Natural killer cell (primary cell): ENCODE results near the gene CHST8. TPM values are rescaled to one million over a fixed set of nuclear protein-coding genes. Genes with fewer than 3 reads are reported as not detected.

Source experiments
- ATAC-seq, 3 donors: fragments of 150-1000 bp in 2 of 3; fragments of 200-7000 bp in 1 of 3; cut with Tn5 transposase; 1 replicate in 1 of 3; 2 replicates in 2 of 3; pipeline ENCODE4 v1.10.0; 2021; ENCODE audit warnings: mild to moderate bottlenecking in 2 of 3, moderate library complexity in 2 of 3
- DNase-seq, 2 donors: peaks; one replicate each; pipeline versions ENCODE4 v3.0.0 to v3.0.0-alpha.2; 2013 to 2021; ENCODE audit warnings: mixed read lengths in 1 of 2
- H3K27ac ChIP-seq: one replicate; pipeline ENCODE4 v1.5.1; 2013; ENCODE audit warnings: mild to moderate bottlenecking, low read length
- H3K27me3 ChIP-seq: one replicate; pipeline ENCODE4 v1.6.1; 2013; ENCODE audit warnings: low read length; ENCODE audit not compliant: control insufficient read depth, insufficient read depth
- H3K36me3 ChIP-seq: one replicate; pipeline ENCODE4 v1.6.1; 2013; ENCODE audit warnings: low read length; ENCODE audit not compliant: control insufficient read depth, insufficient read depth
- H3K4me1 ChIP-seq: one replicate; pipeline ENCODE4 v1.6.1; 2013; ENCODE audit warnings: low read length; ENCODE audit not compliant: control insufficient read depth, insufficient read depth
- H3K4me3 ChIP-seq: one replicate; pipeline ENCODE4 v1.5.1; 2013; ENCODE audit warnings: low read length
- H3K9me3 ChIP-seq: one replicate; pipeline ENCODE4 v1.6.1; 2013; ENCODE audit warnings: low read length; ENCODE audit not compliant: control insufficient read depth, insufficient read depth
- H3K27ac Mint-ChIP-seq, 2 donors: one replicate each; pipeline ENCODE4 v1.8.0; 2022; ENCODE audit warnings: mild to moderate bottlenecking in 2 of 2, mixed read lengths in 2 of 2, moderate library complexity in 1 of 2
- H3K27me3 Mint-ChIP-seq, 2 donors: one replicate each; pipeline ENCODE4 v1.8.0; 2022; ENCODE audit warnings: low read depth in 2 of 2, mixed read lengths in 2 of 2
- H3K36me3 Mint-ChIP-seq: one replicate; pipeline ENCODE4 v1.8.0; 2022; ENCODE audit warnings: mixed read lengths
- H3K4me1 Mint-ChIP-seq, 2 donors: one replicate each; pipeline ENCODE4 v1.8.0; 2022; ENCODE audit warnings: mixed read lengths in 2 of 2
- H3K4me3 Mint-ChIP-seq: one replicate; pipeline ENCODE4 v1.8.0; 2022; ENCODE audit warnings: mild to moderate bottlenecking, moderate library complexity, mixed read lengths
- H3K9me3 Mint-ChIP-seq, 2 donors: one replicate each; pipeline ENCODE4 v1.8.0; 2022; ENCODE audit warnings: mixed read lengths in 2 of 2
- WGBS: methylation state at CpG from one replicate; pipeline ENCODE4 v1.1.7; 2013; ENCODE audit warnings: missing lambda C conversion rate; ENCODE audit not compliant: insufficient coverage; 5-methylcytosine and 5-hydroxymethylcytosine counted together
- intact Hi-C: fragments of 100-400 bp; cut with micrococcal nuclease; formaldehyde crosslinking; loops from one replicate; pipeline ENCODE4 v1.14.2; 2022
- total RNA-seq, 4 donors: library from RNA; stranded (reverse); fragments of 120-200 nt in 1 of 4; gene quantifications; one replicate each; pipeline versions ENCODE4 v1.2.3 to v1.2.4, GENCODE V29; 2013 to 2022
- TF ChIP-seq, protein P1 (sequence below): fragments of 200-600 bp; IDR thresholded peaks from one replicate; pipeline ENCODE4 v1.8.0; 2022; ENCODE audit warnings: antibody characterized with exemption

The CHST8 gene
- total RNA-seq, 3 donors from 2014 or later (not counting 1 experiment from before 2014, with no cell fraction given): not detected

DNA sequence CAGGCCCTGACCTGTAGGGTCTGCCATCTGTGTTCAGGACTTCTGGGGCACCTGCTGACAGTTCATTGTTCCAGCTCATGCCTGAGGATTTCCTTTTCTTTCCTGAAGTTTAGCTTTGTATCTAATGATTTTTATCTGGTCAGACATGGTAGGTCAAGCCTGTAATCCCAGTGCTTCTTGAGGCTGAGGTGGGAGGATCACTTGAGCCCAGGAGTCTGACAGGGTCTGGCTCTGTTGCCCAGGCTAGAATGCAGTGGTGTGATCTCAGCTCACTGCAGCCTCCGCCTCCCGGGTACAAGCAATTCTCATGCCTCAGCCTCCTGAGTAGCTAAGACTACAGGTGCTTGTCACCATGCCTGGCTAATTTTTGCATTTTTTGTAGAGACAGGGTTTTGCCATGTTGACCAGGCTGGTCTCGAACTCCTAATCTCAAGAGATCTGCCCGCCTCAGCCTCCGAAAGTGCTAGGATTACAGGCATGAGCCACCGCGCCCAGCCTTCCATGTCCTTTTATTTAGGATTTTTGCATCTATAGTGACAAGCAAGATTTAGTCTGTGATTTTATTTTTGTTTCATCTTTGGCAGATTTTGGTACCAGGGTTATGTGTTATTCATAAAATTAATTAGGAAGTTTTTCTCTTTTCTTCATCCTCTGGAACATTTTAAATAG, 33.2 kb downstream of the CHST8 start:
- H3K4me1 ChIP-seq: no peaks in the 10 kb centered on the region

DNA sequence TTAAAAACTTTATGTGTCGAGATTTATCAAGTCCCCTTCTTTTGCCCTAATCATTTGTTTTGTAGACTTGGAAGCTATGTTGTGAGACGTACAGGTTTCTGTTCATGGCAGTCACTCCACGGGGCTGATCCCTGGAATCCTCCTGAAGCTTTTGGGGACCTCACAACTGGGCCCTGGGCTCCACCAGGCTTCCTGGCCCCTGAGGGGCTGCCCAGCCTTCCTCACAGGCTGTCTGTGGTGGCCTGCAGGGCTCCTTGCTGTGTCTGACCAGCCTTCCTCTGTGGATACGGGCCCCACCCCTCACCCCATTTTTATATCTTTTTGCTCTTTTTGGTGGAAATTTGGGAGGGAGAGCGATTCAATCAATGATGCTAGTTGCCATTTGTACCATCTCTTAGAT, 38.1 kb downstream of the CHST8 start:
- no peak for ATAC-seq
- H3K9me3 Mint-ChIP-seq: no peaks in the 10 kb centered on the region

More for the DNA sequence above, 33.2 kb downstream of the CHST8 start:
- no peaks in the 10 kb centered on the region for H3K9me3 ChIP-seq
- ATAC-seq (no peak), DNase-seq (no peak)
- no peaks in the 10 kb centered on the region for H3K36me3 ChIP-seq
- Mint-ChIP-seq H3K27me3 (peaks cover 13 to 42% of the 10 kb centered on the region in 2 donors), H3K36me3 (no peaks in the 10 kb centered on the region), H3K4me3 (no peak overlapping the region), H3K4me1 (no peaks in the 10 kb centered on the region), H3K27ac (no peak overlapping the region), H3K9me3 (no peaks in the 10 kb centered on the region)
- intact Hi-C loops: no loop called here
- TF ChIP-seq, protein P1, sequence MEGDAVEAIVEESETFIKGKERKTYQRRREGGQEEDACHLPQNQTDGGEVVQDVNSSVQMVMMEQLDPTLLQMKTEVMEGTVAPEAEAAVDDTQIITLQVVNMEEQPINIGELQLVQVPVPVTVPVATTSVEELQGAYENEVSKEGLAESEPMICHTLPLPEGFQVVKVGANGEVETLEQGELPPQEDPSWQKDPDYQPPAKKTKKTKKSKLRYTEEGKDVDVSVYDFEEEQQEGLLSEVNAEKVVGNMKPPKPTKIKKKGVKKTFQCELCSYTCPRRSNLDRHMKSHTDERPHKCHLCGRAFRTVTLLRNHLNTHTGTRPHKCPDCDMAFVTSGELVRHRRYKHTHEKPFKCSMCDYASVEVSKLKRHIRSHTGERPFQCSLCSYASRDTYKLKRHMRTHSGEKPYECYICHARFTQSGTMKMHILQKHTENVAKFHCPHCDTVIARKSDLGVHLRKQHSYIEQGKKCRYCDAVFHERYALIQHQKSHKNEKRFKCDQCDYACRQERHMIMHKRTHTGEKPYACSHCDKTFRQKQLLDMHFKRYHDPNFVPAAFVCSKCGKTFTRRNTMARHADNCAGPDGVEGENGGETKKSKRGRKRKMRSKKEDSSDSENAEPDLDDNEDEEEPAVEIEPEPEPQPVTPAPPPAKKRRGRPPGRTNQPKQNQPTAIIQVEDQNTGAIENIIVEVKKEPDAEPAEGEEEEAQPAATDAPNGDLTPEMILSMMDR: no peak
- H3K4me3 ChIP-seq: no peak overlapping the region
- H3K27ac ChIP-seq: no peak overlapping the region
- H3K27me3 ChIP-seq: peaks cover 3% of the 10 kb centered on the region
- 77% methylated on average over 7 of the region's 7 CpGs for WGBS

DNA sequence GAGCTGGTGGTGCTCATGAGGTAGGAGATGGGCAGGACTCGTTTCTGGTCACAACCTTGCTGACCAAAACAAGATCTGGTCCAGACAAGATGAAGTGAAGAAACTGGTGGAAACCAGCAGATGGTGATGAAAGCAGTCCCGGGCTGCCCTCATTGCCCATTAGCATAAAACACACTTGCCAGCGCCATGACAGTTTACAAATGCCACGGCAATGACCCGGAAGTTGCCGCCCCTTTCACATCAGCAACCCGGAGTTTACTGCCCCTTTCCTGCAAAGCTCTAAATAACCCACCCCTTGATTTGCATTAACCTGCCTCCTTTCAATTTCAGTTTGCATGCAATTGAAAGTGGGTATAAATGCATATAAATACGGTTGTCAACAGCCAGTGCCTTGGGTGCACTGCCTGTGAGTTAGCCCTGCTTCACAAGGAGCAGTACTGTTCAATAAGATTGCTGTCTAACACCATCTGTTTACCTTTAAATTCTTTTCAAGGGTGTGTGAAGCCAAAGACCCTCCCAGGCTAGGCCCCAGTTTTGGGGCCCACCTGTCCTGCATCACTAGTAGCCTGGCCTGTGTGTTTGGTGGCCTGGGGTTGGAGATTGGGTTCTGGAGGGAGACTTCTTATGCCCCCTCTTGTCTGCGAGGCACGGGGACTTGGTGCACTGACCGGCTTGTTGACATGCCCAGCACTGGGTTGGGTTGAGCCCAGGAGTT, 38.8 kb downstream of the CHST8 start:
- H3K27me3 Mint-ChIP-seq: peaks cover 3 to 4% of the 10 kb centered on the region in 2 donors

More for the DNA sequence above, 38.1 kb downstream of the CHST8 start:
- no peak overlapping the region for H3K4me3 Mint-ChIP-seq
- no peaks in the 10 kb centered on the region for H3K4me1 Mint-ChIP-seq
- Histone ChIP-seq H3K4me1 (no peaks in the 10 kb centered on the region), H3K9me3 (no peaks in the 10 kb centered on the region), H3K27ac (no peak overlapping the region), H3K4me3 (no peak overlapping the region), H3K27me3 (no peaks in the 10 kb centered on the region), H3K36me3 (no peaks in the 10 kb centered on the region)
- H3K27me3 Mint-ChIP-seq: peaks cover 0 to 12% of the 10 kb centered on the region in 2 donors
- no peaks in the 10 kb centered on the region for H3K36me3 Mint-ChIP-seq
- TF ChIP-seq, protein P1: no peak
- intact Hi-C loops: no loop called here
- H3K27ac Mint-ChIP-seq: no peak overlapping the region
- no peak for DNase-seq
- whole genome bisulfite sequencing: 94% methylated on average over 3 of the region's 5 CpGs

More for the DNA sequence above, 38.8 kb downstream of the CHST8 start:
- Histone ChIP-seq H3K9me3 (no peaks in the 10 kb centered on the region), H3K4me1 (no peaks in the 10 kb centered on the region), H3K4me3 (no peak overlapping the region), H3K27me3 (no peaks in the 10 kb centered on the region), H3K27ac (no peak overlapping the region), H3K36me3 (no peaks in the 10 kb centered on the region)
- WGBS: 72% methylated on average over 10 of the region's 11 CpGs
- DNase-seq (no peak), ATAC-seq (no peak)
- intact Hi-C loops: no loop called here
- H3K9me3 Mint-ChIP-seq: no peaks in the 10 kb centered on the region
- H3K4me1 Mint-ChIP-seq: no peaks in the 10 kb centered on the region
- H3K36me3 Mint-ChIP-seq: no peaks in the 10 kb centered on the region
- no peak overlapping the region for H3K4me3 Mint-ChIP-seq
- no peak overlapping the region for H3K27ac Mint-ChIP-seq
- TF ChIP-seq, protein P1: no peak
